ENCODE measurements around the gene PANX2.
A peak's percentile ranks its signal among the peaks of the same experiment; 100 is the strongest.
"Not testable (repeated sequence)": the region's sequence is repeated elsewhere in the genome, so short reads cannot be mapped to it uniquely, and the experiment has no call there.

Gene PANX2

GRCh38 chr22:50202130-50202666, 31.7 kb downstream of the PANX2 start:
- no peak for DNase-seq
- intact Hi-C loops (cut with DNase I) = no loop called here

GRCh38 chr22:50203288-50203687, 32.8 kb downstream of the PANX2 start:
- intact Hi-C loops (cut with DNase I) = no loop called here
- DNase-seq = no peak

- intact Hi-C loops (cut with DNase I) = no loop called here
Observed at GRCh38 chr22:50204571-50204970, 34.0 kb downstream of the PANX2 start.

GRCh38 chr22:50204998-50205397, 34.5 kb downstream of the PANX2 start:
- intact Hi-C loops (cut with DNase I); DNase-seq: not testable (repeated sequence)

More at GRCh38 chr22:50204571-50204970, 34.0 kb downstream of the PANX2 start:
- DNase-seq = no peak

- intact Hi-C loops (cut with DNase I) = no loop called here
- DNase-seq = no peak
Observed at GRCh38 chr22:50205781-50206569, 35.4 kb downstream of the PANX2 start.

- DNase-seq = peak in 2 of 42 donors; percentile 54 to 59
- intact Hi-C loops (cut with DNase I) = no loop called here
Observed at GRCh38 chr22:50206599-50206998, 36.1 kb downstream of the PANX2 start.

- intact Hi-C loops (cut with DNase I) = loop anchor here (2.0 kb wide), 1 partner anchor 61 kb away; no protein-coding TSS in a partner anchor
Observed at GRCh38 chr22:50207383-50208140, 37.0 kb downstream of the PANX2 start.

GRCh38 chr22:50208430-50208938, 38.0 kb downstream of the PANX2 start:
- no peak for DNase-seq
- intact Hi-C loops (cut with DNase I) = loop anchor here (2.0 kb wide), 1 partner anchor 62 kb away; no protein-coding TSS in a partner anchor

More at GRCh38 chr22:50207383-50208140, 37.0 kb downstream of the PANX2 start:
- DNase-seq = no peak

- intact Hi-C loops (cut with DNase I) = loop anchor here (2.0 kb wide), 1 partner anchor 62 kb away; no protein-coding TSS in a partner anchor
- DNase-seq = no peak
Observed at GRCh38 chr22:50208939-50209892, 38.7 kb downstream of the PANX2 start.

GRCh38 chr22:50209893-50210292, 39.4 kb downstream of the PANX2 start:
- peak in 40 of 42 donors; percentile 45 to 87 (median 71) for DNase-seq
- intact Hi-C loops (cut with DNase I) = loop anchor here (2.0 kb wide), 1 partner anchor 63 kb away; no protein-coding TSS in a partner anchor

GRCh38 chr22:50210378-50211139, 40.0 kb downstream of the PANX2 start:
- intact Hi-C loops (cut with DNase I) = no loop called here
- no peak for DNase-seq

- DNase-seq = peak in 10 of 42 donors; percentile 38 to 70 (median 49)
- intact Hi-C loops (cut with DNase I) = no loop called here
Observed at GRCh38 chr22:50211147-50211546, 40.6 kb downstream of the PANX2 start.

- DNase-seq = no peak
- intact Hi-C loops (cut with DNase I) = no loop called here
Observed at GRCh38 chr22:50213263-50213662, 42.7 kb downstream of the PANX2 start.

- DNase-seq = peak in 1 of 42 donors; percentile 27
- intact Hi-C loops (cut with DNase I) = no loop called here
Observed at GRCh38 chr22:50215297-50216054, 44.9 kb downstream of the PANX2 start.

- intact Hi-C loops (cut with DNase I) = no loop called here
Observed at GRCh38 chr22:50216055-50216683, 45.6 kb downstream of the PANX2 start.

More at GRCh38 chr22:50216055-50216683, 45.6 kb downstream of the PANX2 start:
- DNase-seq = no peak
